ENCODE measurements around the gene TSPYL1.
"Not testable (repeated sequence)": the region's sequence is repeated elsewhere in the genome, so short reads cannot be mapped to it uniquely, and the experiment has no call there.

DNA sequence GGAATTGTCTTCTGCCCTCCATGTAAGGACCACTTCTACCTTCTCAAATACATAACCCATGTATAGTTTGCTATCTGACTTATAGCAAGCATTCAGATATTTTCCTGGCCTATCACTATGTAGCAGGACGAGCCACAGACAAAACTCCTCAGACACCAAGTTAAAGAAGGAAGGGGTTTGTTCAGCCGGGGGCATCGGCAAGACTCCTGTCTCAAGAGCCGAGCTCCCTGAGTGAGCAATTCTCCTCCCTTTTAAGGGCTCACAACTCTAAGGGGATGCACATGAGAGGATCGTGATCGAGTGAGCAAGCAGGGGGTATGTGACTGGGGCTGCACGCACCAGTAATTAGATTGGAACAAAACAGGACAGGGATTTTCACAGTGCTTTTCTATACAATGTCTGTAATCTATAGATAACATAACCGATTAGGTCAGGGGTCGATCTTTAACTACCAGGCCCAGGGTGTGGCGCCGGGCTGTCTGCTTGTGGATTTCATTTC lies 46.0 kb upstream of the TSPYL1 start:
- not testable (repeated sequence) for TF ChIP-seq GLIS3, ZC3H10, OSR1, ZNF70 (CRISPR knock-in tag; IDR thresholded peaks at IDR 0.05)
- TF ChIP-seq, protein P1, sequence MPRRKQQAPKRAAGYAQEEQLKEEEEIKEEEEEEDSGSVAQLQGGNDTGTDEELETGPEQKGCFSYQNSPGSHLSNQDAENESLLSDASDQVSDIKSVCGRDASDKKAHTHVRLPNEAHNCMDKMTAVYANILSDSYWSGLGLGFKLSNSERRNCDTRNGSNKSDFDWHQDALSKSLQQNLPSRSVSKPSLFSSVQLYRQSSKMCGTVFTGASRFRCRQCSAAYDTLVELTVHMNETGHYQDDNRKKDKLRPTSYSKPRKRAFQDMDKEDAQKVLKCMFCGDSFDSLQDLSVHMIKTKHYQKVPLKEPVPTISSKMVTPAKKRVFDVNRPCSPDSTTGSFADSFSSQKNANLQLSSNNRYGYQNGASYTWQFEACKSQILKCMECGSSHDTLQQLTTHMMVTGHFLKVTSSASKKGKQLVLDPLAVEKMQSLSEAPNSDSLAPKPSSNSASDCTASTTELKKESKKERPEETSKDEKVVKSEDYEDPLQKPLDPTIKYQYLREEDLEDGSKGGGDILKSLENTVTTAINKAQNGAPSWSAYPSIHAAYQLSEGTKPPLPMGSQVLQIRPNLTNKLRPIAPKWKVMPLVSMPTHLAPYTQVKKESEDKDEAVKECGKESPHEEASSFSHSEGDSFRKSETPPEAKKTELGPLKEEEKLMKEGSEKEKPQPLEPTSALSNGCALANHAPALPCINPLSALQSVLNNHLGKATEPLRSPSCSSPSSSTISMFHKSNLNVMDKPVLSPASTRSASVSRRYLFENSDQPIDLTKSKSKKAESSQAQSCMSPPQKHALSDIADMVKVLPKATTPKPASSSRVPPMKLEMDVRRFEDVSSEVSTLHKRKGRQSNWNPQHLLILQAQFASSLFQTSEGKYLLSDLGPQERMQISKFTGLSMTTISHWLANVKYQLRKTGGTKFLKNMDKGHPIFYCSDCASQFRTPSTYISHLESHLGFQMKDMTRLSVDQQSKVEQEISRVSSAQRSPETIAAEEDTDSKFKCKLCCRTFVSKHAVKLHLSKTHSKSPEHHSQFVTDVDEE (CRISPR knock-in tag; IDR thresholded peaks at IDR 0.05), result not testable (repeated sequence)
- TF ChIP-seq, protein P2, sequence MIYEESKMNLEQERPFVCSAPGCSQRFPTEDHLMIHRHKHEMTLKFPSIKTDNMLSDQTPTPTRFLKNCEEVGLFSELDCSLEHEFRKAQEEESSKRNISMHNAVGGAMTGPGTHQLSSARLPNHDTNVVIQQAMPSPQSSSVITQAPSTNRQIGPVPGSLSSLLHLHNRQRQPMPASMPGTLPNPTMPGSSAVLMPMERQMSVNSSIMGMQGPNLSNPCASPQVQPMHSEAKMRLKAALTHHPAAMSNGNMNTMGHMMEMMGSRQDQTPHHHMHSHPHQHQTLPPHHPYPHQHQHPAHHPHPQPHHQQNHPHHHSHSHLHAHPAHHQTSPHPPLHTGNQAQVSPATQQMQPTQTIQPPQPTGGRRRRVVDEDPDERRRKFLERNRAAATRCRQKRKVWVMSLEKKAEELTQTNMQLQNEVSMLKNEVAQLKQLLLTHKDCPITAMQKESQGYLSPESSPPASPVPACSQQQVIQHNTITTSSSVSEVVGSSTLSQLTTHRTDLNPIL (CRISPR knock-in tag; IDR thresholded peaks at IDR 0.05; ENCODE audit: low read depth), result not testable (repeated sequence)
- TF ChIP-seq, protein P3, sequence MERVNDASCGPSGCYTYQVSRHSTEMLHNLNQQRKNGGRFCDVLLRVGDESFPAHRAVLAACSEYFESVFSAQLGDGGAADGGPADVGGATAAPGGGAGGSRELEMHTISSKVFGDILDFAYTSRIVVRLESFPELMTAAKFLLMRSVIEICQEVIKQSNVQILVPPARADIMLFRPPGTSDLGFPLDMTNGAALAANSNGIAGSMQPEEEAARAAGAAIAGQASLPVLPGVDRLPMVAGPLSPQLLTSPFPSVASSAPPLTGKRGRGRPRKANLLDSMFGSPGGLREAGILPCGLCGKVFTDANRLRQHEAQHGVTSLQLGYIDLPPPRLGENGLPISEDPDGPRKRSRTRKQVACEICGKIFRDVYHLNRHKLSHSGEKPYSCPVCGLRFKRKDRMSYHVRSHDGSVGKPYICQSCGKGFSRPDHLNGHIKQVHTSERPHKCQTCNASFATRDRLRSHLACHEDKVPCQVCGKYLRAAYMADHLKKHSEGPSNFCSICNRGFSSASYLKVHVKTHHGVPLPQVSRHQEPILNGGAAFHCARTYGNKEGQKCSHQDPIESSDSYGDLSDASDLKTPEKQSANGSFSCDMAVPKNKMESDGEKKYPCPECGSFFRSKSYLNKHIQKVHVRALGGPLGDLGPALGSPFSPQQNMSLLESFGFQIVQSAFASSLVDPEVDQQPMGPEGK (CRISPR knock-in tag; IDR thresholded peaks at IDR 0.05; ENCODE audit: borderline replicate concordance), result not testable (repeated sequence)
